ENCODE measurements around the gene LRFN2. TPM values are rescaled to one million over a fixed set of nuclear protein-coding genes. Genes with fewer than 3 reads are reported as not detected.

Gene LRFN2
- polyA plus RNA-seq, 1 of the 3 experiments (the other 2 are of a cell fraction): 0.02 TPM

DNA sequence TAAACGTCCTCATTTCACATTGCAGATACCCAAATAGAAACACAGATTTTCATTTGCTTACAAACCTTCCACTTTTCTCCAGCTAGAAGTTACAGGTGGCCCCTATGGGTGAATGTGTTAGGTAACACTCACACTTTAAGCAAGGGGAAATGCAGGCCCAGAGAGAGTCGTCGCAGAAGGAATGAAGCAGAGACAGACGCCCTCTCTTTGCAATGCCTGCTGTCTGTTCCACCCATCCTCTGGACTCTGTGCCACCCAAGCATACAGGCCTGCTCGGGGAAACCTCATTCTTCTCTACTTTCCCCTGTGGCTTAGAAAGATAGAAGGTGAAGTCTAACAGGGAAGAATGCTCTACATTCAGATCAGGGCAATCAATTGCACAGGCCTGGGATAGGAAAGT is 57.2 kb downstream of the LRFN2 start:
- H3K9ac ChIP-seq: no peak overlapping the region
- no peaks in the 10 kb centered on the region for H4K20me1 ChIP-seq (ENCODE audit: insufficient read depth)
- H3K27ac ChIP-seq (ENCODE audit: low read depth in 2 of 2, low read length in 1 of 2): no peak overlapping the region
- no peaks in the 10 kb centered on the region for H3K79me2 ChIP-seq (ENCODE audit: insufficient read depth)
- no peak overlapping the region for H2AFZ ChIP-seq (ENCODE audit: low read depth)
- ChIA-PET POLR2A (interaction anchor here (0.6 kb wide), 1 partner anchor 14 kb away, joined by 3 read pairs; no protein-coding TSS in a partner anchor), CTCF (interaction anchor here (1.0 to 2.4 kb wide), 2 partner anchors 13 to 14 kb away, joined by 3 to 7 read pairs; no protein-coding TSS in a partner anchor)
- H3K4me1 ChIP-seq (ENCODE audit: control insufficient read depth in 1 of 2, insufficient read depth in 2 of 2, low read depth in 1 of 2, low read length in 1 of 2): peaks cover 0 to 13% of the 10 kb centered on the region in 2 experiments; a peak in 1 of 4 replicates
- H3K4me3 ChIP-seq (ENCODE audit: low read depth in 2 of 2, low read length in 1 of 2): no peak overlapping the region
- no peaks in the 10 kb centered on the region; the same call in 1 of the 2 replicates for H3K27me3 ChIP-seq (ENCODE audit: insufficient read depth)
- no peaks in the 10 kb centered on the region for H3F3A ChIP-seq (replicated peaks; ENCODE audit: insufficient read depth)
- no peak for TF ChIP-seq RAD21 (IDR thresholded peaks at IDR 0.05; ENCODE audit: low read length)
- no peak for TF ChIP-seq NFIC (IDR thresholded peaks at IDR 0.05; ENCODE audit: borderline replicate concordance)
- no peak for TF ChIP-seq RCOR1 (IDR thresholded peaks at IDR 0.05; ENCODE audit: low read length)
- no peak for TF ChIP-seq MAX (IDR thresholded peaks at IDR 0.05; ENCODE audit: low read depth)
- no peak for TF ChIP-seq FOSL2 (IDR thresholded peaks at IDR 0.05; ENCODE audit: borderline replicate concordance, low read depth)
- no peak for TF ChIP-seq YY1 (IDR thresholded peaks at IDR 0.05; ENCODE audit: low read depth)
- no peak for TF ChIP-seq GABPA (IDR thresholded peaks at IDR 0.05; ENCODE audit: low read depth)
- TF ChIP-seq SMC3 (IDR thresholded peaks at IDR 0.05; ENCODE audit: low read depth, low read length): no peak
- no peak for TF ChIP-seq TAF1 (IDR thresholded peaks at IDR 0.05; ENCODE audit: borderline replicate concordance, low read depth, low read length)
- TF ChIP-seq RFX5 (IDR thresholded peaks at IDR 0.05; ENCODE audit: low read length): no peak
- no peak for TF ChIP-seq USF2 (IDR thresholded peaks at IDR 0.05; ENCODE audit: borderline replicate concordance, low read depth, low read length)
- no peak for TF ChIP-seq EZH2phosphoT487 (IDR thresholded peaks at IDR 0.05; ENCODE audit: borderline replicate concordance, low read depth)
- no peak for TF ChIP-seq FOXM1 (IDR thresholded peaks at IDR 0.05; ENCODE audit: low read depth)
- TF ChIP-seq SIN3A (IDR thresholded peaks at IDR 0.05; ENCODE audit: borderline replicate concordance, low read depth, low read length): no peak
- no peaks in the 10 kb centered on the region for H3K9me3 ChIP-seq
- WGBS (ENCODE audit: low lambda C conversion rate): 42% methylated on average over 5 of the region's 5 CpGs
- H3K4me2 ChIP-seq: no peak overlapping the region
- H3K36me3 ChIP-seq (replicated peaks in 1 of 2; ENCODE audit: control insufficient read depth in 1 of 2, insufficient read depth in 2 of 2, low read length in 1 of 2): no peaks in the 10 kb centered on the region
- no peaks in the 10 kb centered on the region for H3K9me2 ChIP-seq
- no peak for DNase-seq

- Histone ChIP-seq H3F3A (replicated peaks; ENCODE audit: insufficient read depth) (no peaks in the 10 kb centered on the region), H3K4me1 (ENCODE audit: control insufficient read depth in 1 of 2, insufficient read depth in 2 of 2, low read depth in 1 of 2, low read length in 1 of 2) (peaks cover 0 to 8% of the 10 kb centered on the region in 2 experiments; a peak in 1 of 4 replicates), H3K36me3 (replicated peaks in 1 of 2; ENCODE audit: control insufficient read depth in 1 of 2, insufficient read depth in 2 of 2, low read length in 1 of 2) (no peaks in the 10 kb centered on the region), H3K9me2 (no peaks in the 10 kb centered on the region), H4K20me1 (ENCODE audit: insufficient read depth) (no peaks in the 10 kb centered on the region), H3K27me3 (ENCODE audit: insufficient read depth) (no peaks in the 10 kb centered on the region; the same call in 1 of the 2 replicates), H3K4me3 (ENCODE audit: low read depth in 2 of 2, low read length in 1 of 2) (no peak overlapping the region), H2AFZ (ENCODE audit: low read depth) (no peak overlapping the region), H3K4me2 (no peak overlapping the region), H3K79me2 (ENCODE audit: insufficient read depth) (no peaks in the 10 kb centered on the region), H3K27ac (ENCODE audit: low read depth in 2 of 2, low read length in 1 of 2) (no peak overlapping the region), H3K9ac (no peak overlapping the region), H3K9me3 (no peaks in the 10 kb centered on the region)
- ChIA-PET CTCF (interaction anchor here (2.4 kb wide), 1 partner anchor 15 kb away, joined by 7 read pairs; no protein-coding TSS in a partner anchor), POLR2A (no interaction called here)
- 23% methylated on average over 4 of the region's 4 CpGs for WGBS (ENCODE audit: low lambda C conversion rate)
- no peak for DNase-seq
- TF ChIP-seq REST (IDR thresholded peaks at IDR 0.05; ENCODE audit: low read depth, low read length) (no peak), ELF1 (IDR thresholded peaks at IDR 0.05) (no peak), EP300 (IDR thresholded peaks at IDR 0.05; ENCODE audit: borderline replicate concordance in 1 of 2, low read depth in 1 of 2, low read length in 1 of 2) (no peak), IRF3 (IDR thresholded peaks at IDR 0.05; ENCODE audit: low read depth, low read length) (no peak), SMC3 (IDR thresholded peaks at IDR 0.05; ENCODE audit: low read depth, low read length) (no peak), RCOR1 (IDR thresholded peaks at IDR 0.05; ENCODE audit: low read length) (no peak), YY1 (IDR thresholded peaks at IDR 0.05; ENCODE audit: low read depth) (no peak), JUND (IDR thresholded peaks at IDR 0.05) (no peak), RXRA (IDR thresholded peaks at IDR 0.05; ENCODE audit: borderline replicate concordance, low read depth) (no peak), FOXJ3 (CRISPR knock-in tag; IDR thresholded peaks at IDR 0.05) (no peak)
Observed at GRCh38 chr6:40529040-40529439, 58.1 kb downstream of the LRFN2 start.
